Thoracic aorta (tissue), 2 donors: ENCODE data around the gene ADAM21. TPM values are rescaled to one million over a fixed set of nuclear protein-coding genes. Genes with fewer than 3 reads are reported as not detected.
"Not testable (repeated sequence)": the region's sequence is repeated elsewhere in the genome, so short reads cannot be mapped to it uniquely, and the experiment has no call there.

Source experiments
- ATAC-seq: fragments of 150-250 bp; one replicate; pipeline ENCODE4 v1.8.0; 2017; ENCODE audit warnings: low read depth; ENCODE audit not compliant: insufficient number of reproducible peaks, low FRiP score
- DNase-seq: peaks from one replicate; pipeline ENCODE4 v3.0.0-alpha.2; 2020; ENCODE audit warnings: low spot score
- H3K27ac ChIP-seq, 2 donors: fragments of 200-600 bp; sonication (generic); 1 replicate in 1 of 2; 2 replicates in 1 of 2; pipeline ENCODE4 v1.5.1; 2016; ENCODE audit warnings: mild to moderate bottlenecking in 2 of 2, moderate library complexity in 2 of 2
- H3K27me3 ChIP-seq: fragments of 200-600 bp; sonication (generic); replicated peaks from 2 replicates; pipeline ENCODE4 v1.6.0; 2016; ENCODE audit warnings: mild to moderate bottlenecking; ENCODE audit not compliant: insufficient read depth
- H3K36me3 ChIP-seq: fragments of 200-600 bp; sonication (generic); one replicate; pipeline ENCODE4 v1.5.1; 2016
- H3K4me1 ChIP-seq, 2 donors: fragments of 200-600 bp; sonication (generic); 1 replicate in 1 of 2; 2 replicates in 1 of 2; pipeline versions ENCODE4 v1.5.1 to v1.6.0; 2016; ENCODE audit warnings: low read depth in 2 of 2, mild to moderate bottlenecking in 1 of 2; ENCODE audit not compliant: control insufficient read depth in 1 of 2
- H3K4me3 ChIP-seq: fragments of 200-600 bp; sonication (generic); 2 replicates; pipeline ENCODE4 v1.5.1; 2016; ENCODE audit warnings: mild to moderate bottlenecking
- H3K9me3 ChIP-seq: fragments of 200-600 bp; sonication (generic); 2 replicates; pipeline ENCODE4 v1.5.1; 2016
- total RNA-seq, 2 donors: library from RNA; depleted of rRNA; stranded (reverse); fragments of >200 nt; gene quantifications; one replicate each; pipeline versions ENCODE4 v1.1.0 to v1.2.3, GENCODE V29; 2016
- TF ChIP-seq, protein P1 (sequence below): fragments of 200-600 bp; sonication (generic); IDR thresholded peaks from one replicate; pipeline ENCODE4 v1.5.1; 2019; ENCODE audit warnings: antibody characterized with exemption

Gene ADAM21
- total RNA-seq, 2 donors from 2014 or later, result 0.14 TPM; not detected in 1

DNA sequence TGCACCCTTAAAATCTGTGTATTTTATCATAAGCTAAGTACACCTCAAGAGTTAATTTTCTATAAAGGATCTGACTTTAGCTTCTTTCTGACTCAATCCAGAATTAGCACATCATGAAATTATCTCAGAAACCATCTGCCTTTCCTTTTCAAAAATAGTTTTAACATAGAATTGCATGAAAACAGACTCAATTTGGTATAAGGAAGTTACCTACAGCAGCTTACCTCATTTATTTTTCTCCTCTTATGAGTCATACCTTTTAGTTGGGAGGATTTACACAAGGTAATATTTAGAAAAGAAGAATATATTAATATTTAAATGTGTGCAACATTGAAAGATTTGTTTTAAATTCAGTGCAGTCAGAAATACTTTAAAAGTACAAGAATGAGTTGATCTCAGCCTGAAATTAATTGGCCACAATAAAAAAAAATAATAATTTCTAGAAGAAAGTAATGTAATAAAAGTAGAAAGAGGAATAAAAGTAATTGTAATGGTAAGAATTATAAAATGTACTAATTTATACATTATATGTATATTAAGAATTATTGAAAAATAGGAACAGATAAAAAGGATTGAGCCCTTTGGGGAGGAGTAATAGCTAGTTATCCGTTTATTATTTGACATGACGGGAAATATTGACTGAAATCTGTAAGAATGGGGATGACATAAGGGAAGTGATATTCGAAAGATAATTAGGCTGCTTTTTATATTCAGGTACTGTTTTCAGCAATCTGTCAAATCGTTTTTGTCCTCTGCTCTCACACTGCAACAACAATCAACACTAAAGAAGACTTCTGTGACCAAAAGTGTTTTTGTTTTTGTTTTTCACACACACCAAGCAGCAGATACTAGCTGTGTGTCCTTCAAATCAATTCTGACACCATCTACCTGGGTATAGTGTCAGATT, 20.5 kb downstream of the ADAM21 start:
- Histone ChIP-seq H3K4me1 (no peaks in the 10 kb centered on the region), H3K9me3 (no peaks in the 10 kb centered on the region), H3K4me3 (no peak overlapping the region), H3K27ac (no peak overlapping the region), H3K27me3 (no peaks in the 10 kb centered on the region), H3K36me3 (no peaks in the 10 kb centered on the region)
- TF ChIP-seq, protein P1, sequence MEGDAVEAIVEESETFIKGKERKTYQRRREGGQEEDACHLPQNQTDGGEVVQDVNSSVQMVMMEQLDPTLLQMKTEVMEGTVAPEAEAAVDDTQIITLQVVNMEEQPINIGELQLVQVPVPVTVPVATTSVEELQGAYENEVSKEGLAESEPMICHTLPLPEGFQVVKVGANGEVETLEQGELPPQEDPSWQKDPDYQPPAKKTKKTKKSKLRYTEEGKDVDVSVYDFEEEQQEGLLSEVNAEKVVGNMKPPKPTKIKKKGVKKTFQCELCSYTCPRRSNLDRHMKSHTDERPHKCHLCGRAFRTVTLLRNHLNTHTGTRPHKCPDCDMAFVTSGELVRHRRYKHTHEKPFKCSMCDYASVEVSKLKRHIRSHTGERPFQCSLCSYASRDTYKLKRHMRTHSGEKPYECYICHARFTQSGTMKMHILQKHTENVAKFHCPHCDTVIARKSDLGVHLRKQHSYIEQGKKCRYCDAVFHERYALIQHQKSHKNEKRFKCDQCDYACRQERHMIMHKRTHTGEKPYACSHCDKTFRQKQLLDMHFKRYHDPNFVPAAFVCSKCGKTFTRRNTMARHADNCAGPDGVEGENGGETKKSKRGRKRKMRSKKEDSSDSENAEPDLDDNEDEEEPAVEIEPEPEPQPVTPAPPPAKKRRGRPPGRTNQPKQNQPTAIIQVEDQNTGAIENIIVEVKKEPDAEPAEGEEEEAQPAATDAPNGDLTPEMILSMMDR, result no peak
- ATAC-seq (no peak), DNase-seq (no peak)

DNA sequence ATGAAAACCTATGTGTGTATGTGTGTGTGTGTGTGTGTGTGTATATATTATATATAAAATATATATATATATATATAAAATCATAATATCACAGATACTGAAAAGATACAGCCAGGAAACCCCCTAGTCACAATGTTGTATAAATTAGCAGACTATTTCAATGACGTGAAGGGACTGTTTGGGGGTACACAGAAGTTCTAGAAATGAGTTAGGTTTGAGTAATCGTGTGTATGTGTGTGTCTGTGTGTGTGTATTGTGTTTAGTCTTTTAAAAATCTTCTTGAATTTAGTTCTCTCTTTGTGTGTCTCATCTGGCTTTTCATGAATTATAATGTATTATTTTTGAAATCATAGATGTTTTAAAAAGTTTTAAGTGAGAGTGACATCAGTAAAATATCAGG, 21.9 kb downstream of the ADAM21 start:
- no peak for ATAC-seq
- Histone ChIP-seq H3K27ac (no peak overlapping the region), H3K4me1 (no peaks in the 10 kb centered on the region), H3K4me3 (no peak overlapping the region), H3K27me3 (no peaks in the 10 kb centered on the region), H3K9me3 (no peaks in the 10 kb centered on the region), H3K36me3 (no peaks in the 10 kb centered on the region)
- TF ChIP-seq, protein P1, result no peak
- no peak for DNase-seq

DNA sequence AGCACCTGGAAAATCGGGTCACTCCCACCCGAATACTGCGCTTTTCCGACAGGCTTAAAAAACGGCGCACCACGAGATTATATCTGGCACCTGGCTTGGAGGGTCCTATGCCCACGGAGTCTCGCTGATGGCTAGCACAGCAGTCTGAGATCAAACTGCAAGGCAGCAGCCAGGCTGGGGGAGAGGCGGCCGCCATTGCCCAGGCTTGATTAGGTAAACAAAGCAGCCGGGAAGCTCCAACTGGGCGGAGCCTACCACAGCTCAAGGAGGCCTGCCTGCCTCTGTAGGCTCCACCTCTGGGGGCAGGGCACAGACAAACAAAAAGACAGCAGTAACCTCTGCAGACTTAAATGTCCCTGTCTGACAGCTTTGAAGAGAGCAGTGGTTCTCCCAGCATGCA, 23.5 kb downstream of the ADAM21 start:
- H3K36me3 ChIP-seq, H3K9me3 ChIP-seq, H3K4me1 ChIP-seq, H3K27me3 ChIP-seq, H3K4me3 ChIP-seq, H3K27ac ChIP-seq, DNase-seq, ATAC-seq: not testable (repeated sequence)

DNA sequence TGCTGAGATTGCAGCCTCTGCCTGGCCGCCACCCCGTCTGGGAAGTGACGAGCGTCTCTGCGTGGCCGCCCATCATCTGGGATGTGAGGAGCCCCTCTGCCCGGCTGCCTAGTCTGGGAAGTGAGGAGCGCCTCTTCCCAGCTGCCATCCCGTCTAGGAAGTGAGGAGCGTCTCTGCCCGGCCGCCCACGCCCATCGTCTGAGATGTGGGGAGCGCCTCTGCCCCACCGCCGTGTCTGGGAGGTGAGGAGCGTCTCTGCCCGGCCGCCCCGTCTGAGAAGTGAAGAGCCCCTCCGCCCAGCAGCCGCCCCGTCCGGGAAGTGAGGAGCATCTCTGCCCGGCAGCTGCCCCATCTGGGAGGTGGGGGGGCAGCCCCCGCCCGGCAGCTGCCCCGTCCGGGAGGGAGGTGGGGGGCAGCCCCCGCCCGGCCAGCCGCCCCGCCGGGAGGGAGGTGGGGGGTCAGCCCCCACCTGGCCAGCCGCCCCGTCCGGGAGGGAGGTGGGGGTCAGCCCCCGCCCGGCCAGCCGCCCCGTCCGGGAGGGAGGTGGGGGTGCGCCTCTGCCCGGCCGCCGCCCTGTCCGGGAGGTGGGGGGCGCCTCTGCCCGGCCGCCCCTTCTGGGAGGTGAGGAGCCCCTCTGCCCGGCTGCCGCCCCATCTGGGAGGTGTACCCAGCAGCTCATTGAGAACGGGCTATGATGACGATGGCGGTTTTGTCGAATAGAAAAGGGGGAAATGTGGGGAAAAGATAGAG, 25.6 kb downstream of the ADAM21 start:
- not testable (repeated sequence) for H3K36me3 ChIP-seq, H3K9me3 ChIP-seq, ATAC-seq, H3K27me3 ChIP-seq, H3K4me3 ChIP-seq, H3K27ac ChIP-seq, H3K4me1 ChIP-seq, DNase-seq

DNA sequence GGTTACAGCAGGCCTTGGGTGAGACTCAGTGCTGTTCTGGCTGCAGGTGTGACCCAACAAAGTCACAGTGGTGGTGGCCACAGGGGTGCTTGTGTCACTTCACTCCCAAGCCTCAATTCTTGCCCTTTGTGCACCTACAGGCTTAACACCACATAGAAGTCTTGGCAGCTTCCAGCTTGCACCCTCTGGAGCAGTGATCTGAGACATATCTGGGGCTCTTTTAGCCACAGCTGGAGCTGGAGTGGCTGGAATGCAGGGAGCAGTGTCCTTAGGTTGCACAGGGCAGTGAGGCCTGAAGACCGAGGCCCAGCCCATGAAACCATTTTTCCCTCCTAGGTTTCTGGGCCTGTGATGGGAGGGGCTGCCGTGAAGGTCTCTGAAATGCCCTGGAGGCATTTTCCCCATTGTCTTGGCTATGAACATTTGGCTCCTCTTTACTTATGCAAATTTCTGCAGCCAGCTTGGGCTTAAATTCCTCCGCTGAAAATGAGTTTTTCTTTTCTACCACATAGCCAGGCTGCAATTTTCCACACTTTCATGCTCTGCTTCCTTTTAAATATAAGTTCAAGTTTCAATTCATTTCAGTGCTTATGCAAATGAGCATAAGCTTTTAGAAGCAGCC, 37.7 kb downstream of the ADAM21 start:
- H3K9me3 ChIP-seq, result peaks cover 24% of the 10 kb centered on the region
- TF ChIP-seq, protein P1, result no peak
- DNase-seq, result no peak
- H3K4me3 ChIP-seq, result no peak overlapping the region
- no peaks in the 10 kb centered on the region for H3K4me1 ChIP-seq
- no peak overlapping the region for H3K27ac ChIP-seq
- no peaks in the 10 kb centered on the region for H3K27me3 ChIP-seq
- peaks cover 16% of the 10 kb centered on the region for H3K36me3 ChIP-seq
- ATAC-seq, result no peak

DNA sequence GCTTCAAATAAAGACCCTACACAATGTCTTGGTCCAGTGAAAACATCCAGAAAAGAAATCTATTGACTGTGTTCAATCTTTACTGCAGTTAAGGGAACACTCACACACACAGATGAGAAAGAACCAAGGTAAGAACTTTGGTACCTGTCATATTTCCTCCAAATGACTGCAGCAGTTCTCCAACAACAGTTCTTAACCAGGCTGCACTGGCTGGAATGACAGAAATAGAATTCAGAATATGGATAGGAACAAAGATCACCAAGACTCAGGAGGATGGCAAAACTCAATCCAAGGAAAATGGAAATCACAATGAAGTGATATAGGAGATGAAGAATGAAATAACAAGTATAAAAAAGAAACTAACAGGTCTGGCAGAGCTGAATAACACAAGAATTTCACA, 46.2 kb downstream of the ADAM21 start:
- no peak overlapping the region for H3K27ac ChIP-seq
- no peaks in the 10 kb centered on the region for H3K36me3 ChIP-seq
- no peak overlapping the region for H3K4me3 ChIP-seq
- no peaks in the 10 kb centered on the region for H3K27me3 ChIP-seq
- TF ChIP-seq, protein P1, result no peak
- no peaks in the 10 kb centered on the region for H3K4me1 ChIP-seq
- DNase-seq (no peak), ATAC-seq (no peak)
- no peaks in the 10 kb centered on the region for H3K9me3 ChIP-seq
